OCI-LY7 (cell line): ENCODE measurements around the gene RC3H1. TPM values are rescaled to one million over a fixed set of nuclear protein-coding genes. Genes with fewer than 3 reads are reported as not detected.

Experiments
- Bru-seq: library from RNA; stranded (reverse); fragments of 400-500 nt; gene quantifications from one replicate; lab custom pipeline; 2021; lab: Mats Ljungman, UMichigan
- BruChase-seq, 2 experiments: library from RNA; stranded (reverse); fragments of 400-500 nt; gene quantifications; one replicate each; lab custom pipeline; 2021; lab: Mats Ljungman, UMichigan
- BruUV-seq: library from RNA; stranded (reverse); fragments of 400-500 nt; replicated peaks from 2 replicates; lab custom pipeline; 2021; lab: Mats Ljungman, UMichigan
- CTCF ChIA-PET: fragments of 300-600 bp; sonication (Branson Sonifier 250); formaldehyde crosslinking; loops from one replicate; lab custom pipeline; 2022; ENCODE audit warnings: antibody characterized with exemption; ENCODE audit not compliant: unreplicated experiment; lab: Charles Lee
- POLR2A ChIA-PET: fragments of 300-600 bp; sonication (Branson Sonifier 250); formaldehyde crosslinking; loops from one replicate; lab custom pipeline; 2022; ENCODE audit warnings: antibody characterized with exemption; lab: Charles Lee
- DNase-seq: peaks from one replicate; pipeline ENCODE4 v3.0.0-alpha.2; 2015; ENCODE audit warnings: low spot score
- H2AFZ ChIP-seq: fragments of 200-600 bp; sonication (generic), shearing (Covaris generic); 2 replicates; pipeline ENCODE4 v1.6.1; 2014; ENCODE audit warnings: mild to moderate bottlenecking, antibody characterized with exemption, low read length, moderate library complexity
- H3K27ac ChIP-seq: fragments of 200-600 bp; sonication (generic); 2 replicates; pipeline ENCODE4 v1.5.1; 2014; ENCODE audit warnings: mixed run types, low read depth, mild to moderate bottlenecking, moderate library complexity, low read length, inconsistent platforms; ENCODE audit not compliant: poor library complexity, severe bottlenecking
- H3K36me3 ChIP-seq: fragments of 200-600 bp; sonication (generic); 2 replicates; pipeline ENCODE4 v1.6.1; 2014; ENCODE audit warnings: mild to moderate bottlenecking, antibody characterized with exemption, low read length, moderate library complexity, mixed read lengths; ENCODE audit not compliant: insufficient read depth
- H3K4me1 ChIP-seq: fragments of 200-600 bp; sonication (generic); 2 replicates; pipeline ENCODE4 v1.5.1; 2014; ENCODE audit warnings: mild to moderate bottlenecking, low read length; ENCODE audit not compliant: insufficient read depth, poor library complexity, severe bottlenecking
- H3K4me2 ChIP-seq: fragments of 200-600 bp; sonication (generic); 2 replicates; pipeline ENCODE4 v1.6.1; 2014; ENCODE audit warnings: mild to moderate bottlenecking, low read length
- H3K4me3 ChIP-seq: fragments of 200-600 bp; sonication (generic); 2 replicates; pipeline ENCODE4 v1.5.1; 2014; ENCODE audit warnings: mild to moderate bottlenecking, low read depth, low read length; ENCODE audit not compliant: poor library complexity, severe bottlenecking
- H3K79me2 ChIP-seq: fragments of 200-600 bp; sonication (generic); 2 replicates; pipeline ENCODE4 v1.6.1; 2016; ENCODE audit warnings: low read depth, mild to moderate bottlenecking, low read length, moderate library complexity, mixed read lengths; ENCODE audit not compliant: insufficient read depth
- H3K9me2 ChIP-seq: fragments of 200-600 bp; sonication (generic); 2 replicates; pipeline ENCODE4 v1.6.1; 2016; ENCODE audit warnings: mild to moderate bottlenecking, low read length, mixed read lengths; ENCODE audit not compliant: insufficient read depth
- H3K9me3 ChIP-seq: fragments of 200-600 bp; sonication (generic); 2 replicates; pipeline ENCODE4 v1.6.1; 2014; ENCODE audit warnings: mild to moderate bottlenecking, mixed run types, low read length, mixed read lengths
- H4K20me1 ChIP-seq: fragments of 200-600 bp; sonication (generic); 2 replicates; pipeline ENCODE4 v1.6.1; 2014; ENCODE audit warnings: mild to moderate bottlenecking, antibody characterized with exemption, low read length, moderate library complexity, mixed read lengths; ENCODE audit not compliant: insufficient read depth
- CTCF ChIP-seq: fragments of 200-600 bp; sonication (generic); conservative IDR thresholded peaks from 2 replicates; pipeline ENCODE4 v1.5.1; 2014; ENCODE audit warnings: mild to moderate bottlenecking, antibody characterized with exemption, low read length, moderate library complexity, mixed read lengths
- EZH2phosphoT487 ChIP-seq: fragments of 200-600 bp; sonication (generic); IDR thresholded peaks from 2 replicates; pipeline ENCODE4 v1.6.1; 2018; ENCODE audit warnings: low read depth, borderline replicate concordance, mild to moderate bottlenecking, mixed run types, antibody characterized with exemption, low read length, moderate library complexity, mixed read lengths
- intact Hi-C: fragments of 100-400 bp; cut with micrococcal nuclease; formaldehyde crosslinking; loops from one replicate; pipeline ENCODE4 v1.10.0; 2022; ENCODE audit not compliant: unreplicated experiment
- long read RNA-seq: library from polyadenylated mRNA; stranded (forward); transcript quantifications from one replicate; pipeline ENCODE4 v2.0.0, GENCODE V29; 2022
- total RNA-seq, 2 experiments: library from RNA; depleted of rRNA in 1 of 2; stranded (reverse); fragments of >200 nt in 1 of 2; shearing (Covaris generic) in 1 of 2; gene quantifications; 2 replicates each; pipeline ENCODE4 v1.2.3, GENCODE V29; 2014 to 2022

RC3H1 gene
- total RNA-seq (2014; rRNA removed; shearing (Covaris generic)) (21.0 and 32.0 TPM in 2 replicates), total RNA-seq (2022) (34.0 and 34.3 TPM in 2 replicates), Bru-seq, nascent RNA (percentile 89 among the genes with signal in this experiment), BruChase-seq, experiment 1, labeled RNA remaining after a 6-hour chase (percentile 86 among the genes with signal in this experiment), BruChase-seq, experiment 2, labeled RNA remaining after a 2-hour chase (percentile 92 among the genes with signal in this experiment)
- long read RNA-seq, full-length matches to known transcripts: 4 of 16 reads
- long read RNA-seq, partial matches to known transcripts: 0 of 16 reads
- long read RNA-seq, other reads (novel, unspliced or antisense): 12 of 16 reads

GRCh38 chr1:174022080-174022975 lies at the start of gene RC3H1:
TSS of gene RC3H1 (minus strand) at chr1:174022357. CDS start at chr1:173992985, 29,372 bp downstream.
- ChIA-PET CTCF (no interaction called here), POLR2A (interaction anchor here (0.6 to 1.5 kb wide), 10 partner anchors 11 to 199 kb away, joined by 3 to 7 read pairs (median 3); partner anchors contain the start of gene ZBTB37)
- intact Hi-C loops: loop anchor here (5.0 kb wide), 2 partner anchors 135 to 195 kb away; partner anchors contain the start of gene RABGAP1L
- Histone ChIP-seq H3K9me2 (no peaks in the 10 kb centered on the region), H4K20me1 (peaks cover 14% of the 10 kb centered on the region), H3K79me2 (peaks cover 47% of the 10 kb centered on the region), H3K4me1 (peaks cover 37% of the 10 kb centered on the region), H3K27ac (peak within 1 kb of the TSS; percentile 51), H2AFZ (peak within 1 kb of the TSS; percentile 97), H3K9me3 (no peaks in the 10 kb centered on the region), H3K4me3 (peak within 1 kb of the TSS; percentile 89), H3K4me2 (peak within 1 kb of the TSS; percentile 99), H3K36me3 (peaks cover 5% of the 10 kb centered on the region; the same call in 1 of the 2 replicates)
- no peak for TF ChIP-seq CTCF
- TF ChIP-seq EZH2phosphoT487: no peak
- BruUV-seq: TSS peak; percentile 94
- peak; percentile 91 for DNase-seq

GRCh38 chr1:174070614-174071013 lies 48.5 kb upstream of the RC3H1 start:
- no peaks in the 10 kb centered on the region for H3K9me2 ChIP-seq
- H3K4me2 ChIP-seq: no peak overlapping the region
- no peak overlapping the region for H3K27ac ChIP-seq
- DNase-seq: no peak
- no peaks in the 10 kb centered on the region for H3K36me3 ChIP-seq
- ChIA-PET POLR2A (no interaction called here), CTCF (no interaction called here)
- no peaks in the 10 kb centered on the region for H3K4me1 ChIP-seq
- H3K9me3 ChIP-seq: no peaks in the 10 kb centered on the region
- no peak overlapping the region for H2AFZ ChIP-seq
- no peak overlapping the region for H3K4me3 ChIP-seq
- H4K20me1 ChIP-seq: no peaks in the 10 kb centered on the region
- TF ChIP-seq EZH2phosphoT487 (no peak), CTCF (no peak)
- no peaks in the 10 kb centered on the region for H3K79me2 ChIP-seq
- BruUV-seq: no TSS peak
- intact Hi-C loops: loop anchor here (5.0 to 10.0 kb wide), 2 partner anchors 638 to 1326 kb away; no protein-coding TSS in a partner anchor
